ENCODE results near the gene RUNX3.

GRCh38 chr1:24903955-24904730 lies 25.9 kb downstream of the RUNX3 start:
- no peak for TF ChIP-seq CTCF (IDR thresholded peaks at IDR 0.05; ENCODE audit: low read length)
- no peak for TF ChIP-seq EZH2 (optimal IDR thresholded peaks at IDR 0.05; ENCODE audit: low read depth, low read length)
- no peak for TF ChIP-seq EZH2phosphoT487 (IDR thresholded peaks at IDR 0.05; ENCODE audit: low read length)
